COLO668 (cell line): Measurements from ENCODE around the gene SMC6.

Experiments
- DNase-seq: peaks from one replicate; lab custom pipeline; 2025; ENCODE audit not compliant: unreplicated experiment; lab: John Stamatoyannopoulos, UW

SMC6 gene

GRCh38 chr2:17763641-17764333 lies 10.2 kb upstream of the SMC6 start:
- no peak for DNase-seq

GRCh38 chr2:17762451-17762850 lies 8.8 kb upstream of the SMC6 start:
- no peak for DNase-seq

- DNase-seq: no peak
Observed at GRCh38 chr2:17759805-17760204, 6.2 kb upstream of the SMC6 start.

GRCh38 chr2:17758118-17758517 lies 4.5 kb upstream of the SMC6 start:
- no peak for DNase-seq

GRCh38 chr2:17757321-17757720 lies 3.7 kb upstream of the SMC6 start:
- DNase-seq: no peak

GRCh38 chr2:17756668-17757067 lies 3.1 kb upstream of the SMC6 start:
- no peak for DNase-seq

- DNase-seq: no peak
Observed at GRCh38 chr2:17754773-17755425, 1.3 kb upstream of the SMC6 start.

GRCh38 chr2:17752892-17753802 lies 463 bp downstream of the SMC6 start:
- peak; percentile 62 for DNase-seq

GRCh38 chr2:17752246-17752645 lies 1.4 kb downstream of the SMC6 start:
- DNase-seq: no peak

GRCh38 chr2:17749753-17750438 lies 3.7 kb downstream of the SMC6 start:
- DNase-seq: no peak

- no peak for DNase-seq
Observed at GRCh38 chr2:17748745-17749144, 4.9 kb downstream of the SMC6 start.

- DNase-seq: no peak
Observed at GRCh38 chr2:17747684-17748452, 5.7 kb downstream of the SMC6 start.

- DNase-seq: no peak
Observed at GRCh38 chr2:17740203-17740602, 13.4 kb downstream of the SMC6 start.

- DNase-seq: no peak
Observed at GRCh38 chr2:17736989-17737388, 16.6 kb downstream of the SMC6 start.

- DNase-seq: no peak
Observed at GRCh38 chr2:17735864-17736263, 17.7 kb downstream of the SMC6 start.

GRCh38 chr2:17733599-17733998 lies 20.0 kb downstream of the SMC6 start:
- DNase-seq: no peak

- no peak for DNase-seq
Observed at GRCh38 chr2:17729880-17730279, 23.7 kb downstream of the SMC6 start.

GRCh38 chr2:17728210-17728609 lies 25.4 kb downstream of the SMC6 start:
- no peak for DNase-seq

GRCh38 chr2:17719562-17720371 lies 33.8 kb downstream of the SMC6 start:
- no peak for DNase-seq

GRCh38 chr2:17718689-17719088 lies 34.9 kb downstream of the SMC6 start:
- no peak for DNase-seq
